K562 (cell line): Measurements from ENCODE around the gene MUC22. TPM values are rescaled to one million over a fixed set of nuclear protein-coding genes. Genes with fewer than 3 reads are reported as not detected.

Experiments
- ATAC-seq: fragments of 200-7000 bp; cut with Tn5 transposase; 3 replicates; pipeline ENCODE4 v1.9.1; 2020; ENCODE audit warnings: moderate library complexity
- BruUV-seq: library from RNA; stranded (reverse); fragments of 400-500 nt; replicated peaks from 2 replicates; lab custom pipeline; 2021; lab: Mats Ljungman, UMichigan
- CTCF ChIA-PET: fragments of 300-600 bp; formaldehyde crosslinking; extraction: SDS; loops from one replicate; lab custom pipeline; 2021; ENCODE audit warnings: low intra/inter-chr PET ratio; lab: Yijun Ruan, JAX
- POLR2A ChIA-PET: fragments of 300-600, 350-650 bp; sonication (Branson Sonifier 250); formaldehyde crosslinking; extraction: SDS; loops from one replicate; lab custom pipeline; 2021; ENCODE audit warnings: antibody characterized with exemption, inconsistent platforms; lab: Yijun Ruan, JAX
- DNase-seq, 4 experiments: peaks; one replicate each; pipeline versions ENCODE4 v3.0.0 to v3.0.0-alpha.2; 2011 to 2018; ENCODE audit warnings: low spot score in 3 of 4, mixed read lengths in 3 of 4; ENCODE audit errors: extremely low read depth in 1 of 4
- FAIRE-seq: peaks from 2 replicates; lab custom pipeline; 2011; peaks lifted over from hg19 to GRCh38; lab: Jason Lieb, UNC
- H2AFZ ChIP-seq: 2 replicates; pipeline ENCODE4 v1.6.0; 2011; ENCODE audit warnings: low read depth, low read length, control low read depth, inconsistent platforms
- H3K27ac ChIP-seq: fragments of 200-600 bp; 3 replicates; pipeline ENCODE4 v1.8.0; 2011; ENCODE audit warnings: low read depth, mild to moderate bottlenecking, control low read depth, inconsistent platforms, low read length, moderate library complexity, mixed read lengths; ENCODE audit errors: extremely low read depth
- H3K27me3 ChIP-seq, 2 experiments: fragments of 300-600 bp in 1 of 2; 2 replicates in 1 of 2; 3 replicates in 1 of 2; pipeline versions ENCODE4 v1.6.0 to v1.8.0; 2011; ENCODE audit warnings: inconsistent platforms in 2 of 2, low read length in 2 of 2, mild to moderate bottlenecking in 1 of 2, mixed read lengths in 1 of 2, moderate library complexity in 1 of 2; ENCODE audit not compliant: control insufficient read depth in 2 of 2, insufficient read depth in 2 of 2
- H3K36me3 ChIP-seq: fragments of 300-600 bp; 3 replicates; pipeline ENCODE4 v1.8.0; 2011; ENCODE audit warnings: mild to moderate bottlenecking, low read length, inconsistent platforms; ENCODE audit not compliant: control insufficient read depth, insufficient read depth
- H3K4me1 ChIP-seq, 2 experiments: fragments of 200-600 bp in 1 of 2; replicated peaks in 1 of 2; 2 replicates in 1 of 2; 3 replicates in 1 of 2; pipeline versions ENCODE4 v1.5.1 to v1.8.0; 2011; ENCODE audit warnings: inconsistent platforms in 2 of 2, low read length in 2 of 2, mild to moderate bottlenecking in 1 of 2, mixed read lengths in 1 of 2, moderate library complexity in 1 of 2; ENCODE audit not compliant: control insufficient read depth in 2 of 2, insufficient read depth in 2 of 2
- H3K4me2 ChIP-seq: 2 replicates; pipeline ENCODE4 v1.6.1; 2011; ENCODE audit warnings: low read length, control low read depth, inconsistent platforms, mixed read lengths; ENCODE audit not compliant: insufficient read depth
- H3K4me3 ChIP-seq: fragments of 200-600 bp; sonication (generic), shearing (Covaris generic); 2 replicates; pipeline ENCODE4 v1.5.1; 2016; ENCODE audit warnings: control low read depth, inconsistent platforms
- H3K79me2 ChIP-seq: fragments of 200-600 bp; 3 replicates; pipeline ENCODE4 v1.8.0; 2011; ENCODE audit warnings: low read length, inconsistent platforms; ENCODE audit not compliant: control insufficient read depth, insufficient read depth
- H3K9ac ChIP-seq, 2 experiments: 2 replicates each; pipeline versions ENCODE4 v1.6.0 to v1.6.1; 2011; ENCODE audit warnings: low read depth in 2 of 2, low read length in 2 of 2, control low read depth in 1 of 2, inconsistent platforms in 1 of 2, mild to moderate bottlenecking in 1 of 2, mixed read lengths in 1 of 2; ENCODE audit not compliant: insufficient read depth in 1 of 2
- H3K9me1 ChIP-seq: one replicate; pipeline ENCODE4 v1.6.0; 2011; ENCODE audit warnings: inconsistent platforms, mild to moderate bottlenecking, low read length, moderate library complexity; ENCODE audit not compliant: control insufficient read depth, insufficient read depth
- H3K9me3 ChIP-seq: replicated peaks from 2 replicates; pipeline ENCODE4 v1.5.1; 2011; ENCODE audit warnings: low read depth, low read length, inconsistent platforms; ENCODE audit not compliant: control insufficient read depth, insufficient read depth
- H4K20me1 ChIP-seq: replicated peaks from 2 replicates; pipeline ENCODE4 v1.6.1; 2011; ENCODE audit warnings: low read length, inconsistent platforms, mixed read lengths; ENCODE audit not compliant: control insufficient read depth, insufficient read depth
- ID3 ChIP-seq, 2 experiments: fragments of 250-450 bp in 1 of 2; fragments of 450-650 bp in 1 of 2; sonication (Bioruptor Pico) in 1 of 2; IDR thresholded peaks; 2 replicates each; pipeline versions ENCODE4 v1.6.1 to v1.8.0; 2016 to 2021; ENCODE audit warnings: mild to moderate bottlenecking in 2 of 2, moderate library complexity in 2 of 2, missing compliant biosample characterization in 1 of 2, missing genetic modification characterization in 1 of 2
- OTX1 ChIP-seq: fragments of 450-650 bp; formaldehyde crosslinking; IDR thresholded peaks from 2 replicates; pipeline ENCODE4 v1.4.0; 2022; ENCODE audit warnings: mild to moderate bottlenecking
- THRB ChIP-seq: fragments of 450-650 bp; formaldehyde crosslinking; conservative IDR thresholded peaks from 2 replicates; pipeline ENCODE4 v1.4.0; 2022; ENCODE audit warnings: mild to moderate bottlenecking, missing genetic modification characterization
- ZNF512 ChIP-seq: IDR thresholded peaks from 2 replicates; pipeline ENCODE4 v1.6.1; 2016; ENCODE audit warnings: missing genetic modification characterization, missing compliant biosample characterization
- in situ Hi-C: fragments of 300-500 bp; cut with MboI; formaldehyde crosslinking; loops from 4 replicates; pipeline ENCODE4 v1.15.0; 2018; ENCODE audit warnings: inconsistent platforms, mixed read lengths
- intact Hi-C: fragments of 100-400 bp; cut with micrococcal nuclease; formaldehyde crosslinking; loops from 2 replicates; pipeline ENCODE4 v1.14.2; 2022
- polyA plus RNA-seq, 8 experiments: library from polyadenylated mRNA; depleted of rRNA in 4 of 8; stranded (reverse) in 5 of 8; unstranded in 3 of 8; fragments of >200 nt; fragmentation: Nextera tagmentation in 2 of 8; fragmentation: Illumina TruSeq in 1 of 8; extraction: Ambion mirVana in 2 of 8; extraction: Trizol in 1 of 8; gene quantifications; 2 replicates each; pipeline versions ENCODE4 v1.2.1 to v1.2.3, GENCODE V29; 2011 to 2014; ENCODE audit warnings: inconsistent platforms in 1 of 8, missing spikeins in 1 of 8
- total RNA-seq, 7 experiments: library from RNA; depleted of rRNA in 6 of 7; stranded (reverse); fragments of >200 nt in 6 of 7; fragmentation: Illumina TruSeq in 2 of 7; extraction: Trizol in 2 of 7; gene quantifications; 2 replicates each; pipeline versions ENCODE4 v1.2.1 to v1.2.3, GENCODE V29; 2011 to 2021; ENCODE audit warnings: low replicate concordance in 1 of 7
- TF ChIP-seq, protein P1 (sequence below): fragments of 450-650 bp; IDR thresholded peaks from 2 replicates; pipeline ENCODE4 v1.6.1; 2017; ENCODE audit warnings: mild to moderate bottlenecking, moderate library complexity
- TF ChIP-seq, protein P2 (sequence below): sonication (generic); formaldehyde crosslinking; IDR thresholded peaks from 2 replicates; pipeline ENCODE4 v1.8.1; 2023; ENCODE audit warnings: mild to moderate bottlenecking, missing genetic modification reagents, moderate library complexity

Gene MUC22
- total and polyA plus RNA-seq, 9 of the 15 experiments (the other 6 are each of a cell fraction or from before 2014, with no cell fraction given), result 0.01 to 0.03 TPM; not detected in 7

- Histone ChIP-seq H3K9me3 (no peaks in the 10 kb centered on the region), H3K27me3 (peaks cover 31 to 57% of the 10 kb centered on the region in 2 experiments; a peak in 3 of 5 replicates), H3K79me2 (no peaks in the 10 kb centered on the region), H3K4me1 (no peaks in the 10 kb centered on the region), H3K36me3 (no peaks in the 10 kb centered on the region), H4K20me1 (no peaks in the 10 kb centered on the region), H3K27ac (no peak overlapping the region), H3K9me1 (no peaks in the 10 kb centered on the region), H2AFZ (no peak overlapping the region), H3K9ac (no peak overlapping the region), H3K4me3 (no peak overlapping the region), H3K4me2 (no peak overlapping the region)
- FAIRE-seq (no peak), ATAC-seq (no peak), DNase-seq (no peak)
- BruUV-seq, result no TSS peak
- intact Hi-C loops (no loop called here), in situ Hi-C loops (no loop called here)
- POLR2A ChIA-PET, result interaction anchor here (1.6 kb wide), 1 partner anchor 12 kb away, joined by 5 read pairs; no protein-coding TSS in a partner anchor
- TF ChIP-seq, protein P1, sequence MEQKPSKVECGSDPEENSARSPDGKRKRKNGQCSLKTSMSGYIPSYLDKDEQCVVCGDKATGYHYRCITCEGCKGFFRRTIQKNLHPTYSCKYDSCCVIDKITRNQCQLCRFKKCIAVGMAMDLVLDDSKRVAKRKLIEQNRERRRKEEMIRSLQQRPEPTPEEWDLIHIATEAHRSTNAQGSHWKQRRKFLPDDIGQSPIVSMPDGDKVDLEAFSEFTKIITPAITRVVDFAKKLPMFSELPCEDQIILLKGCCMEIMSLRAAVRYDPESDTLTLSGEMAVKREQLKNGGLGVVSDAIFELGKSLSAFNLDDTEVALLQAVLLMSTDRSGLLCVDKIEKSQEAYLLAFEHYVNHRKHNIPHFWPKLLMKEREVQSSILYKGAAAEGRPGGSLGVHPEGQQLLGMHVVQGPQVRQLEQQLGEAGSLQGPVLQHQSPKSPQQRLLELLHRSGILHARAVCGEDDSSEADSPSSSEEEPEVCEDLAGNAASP, result no peak
- 0 out of 2 replicates have a peak, but pooled peaks have one; percentile 28 for TF ChIP-seq THRB (CRISPR knock-in tag)
- peak; percentile 91 for TF ChIP-seq ZNF512 (tag)
- 0 out of 2 replicates have a peak, but pooled peaks have one; percentile 21 for TF ChIP-seq OTX1 (CRISPR knock-in tag)
- TF ChIP-seq, protein P2, sequence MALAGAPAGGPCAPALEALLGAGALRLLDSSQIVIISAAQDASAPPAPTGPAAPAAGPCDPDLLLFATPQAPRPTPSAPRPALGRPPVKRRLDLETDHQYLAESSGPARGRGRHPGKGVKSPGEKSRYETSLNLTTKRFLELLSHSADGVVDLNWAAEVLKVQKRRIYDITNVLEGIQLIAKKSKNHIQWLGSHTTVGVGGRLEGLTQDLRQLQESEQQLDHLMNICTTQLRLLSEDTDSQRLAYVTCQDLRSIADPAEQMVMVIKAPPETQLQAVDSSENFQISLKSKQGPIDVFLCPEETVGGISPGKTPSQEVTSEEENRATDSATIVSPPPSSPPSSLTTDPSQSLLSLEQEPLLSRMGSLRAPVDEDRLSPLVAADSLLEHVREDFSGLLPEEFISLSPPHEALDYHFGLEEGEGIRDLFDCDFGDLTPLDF (CRISPR knock-in tag), result no peak
- no peak for TF ChIP-seq ID3 (CRISPR knock-in tag; IDR thresholded peaks at IDR 0.05)
- no peak for TF ChIP-seq ID3 (tag; IDR thresholded peaks at IDR 0.05)
- CTCF ChIA-PET, result interaction anchor here (0.6 kb wide), 1 partner anchor 101 kb away, joined by 3 read pairs; no protein-coding TSS in a partner anchor
Observed at GRCh38 chr6:30962716-30963115, 47.6 kb upstream of the MUC22 start.
